ENCODE data around the gene SFMBT1. TPM values are rescaled to one million over a fixed set of nuclear protein-coding genes. Genes with fewer than 3 reads are reported as not detected.

The SFMBT1 gene
- total RNA-seq, 4 donors from 2014 or later = 21.3 to 31.6 (median 21.5) TPM

- no peak for TF ChIP-seq CTCF (IDR thresholded peaks at IDR 0.05)
- TF ChIP-seq POLR2AphosphoS5 (IDR thresholded peaks at IDR 0.05) = no peak
- no peak for TF ChIP-seq EP300 (IDR thresholded peaks at IDR 0.05)
- TF ChIP-seq POLR2A (IDR thresholded peaks at IDR 0.05) = no peak
- Histone ChIP-seq H3K27ac (no peak overlapping the region), H3K27me3 (no peaks in the 10 kb centered on the region), H3K9me3 (no peaks in the 10 kb centered on the region), H3K36me3 (peaks cover 0 to 49% of the 10 kb centered on the region in 2 donors), H3K4me1 (peaks cover 0 to 9% (median 0%) of the 10 kb centered on the region in 3 donors), H3K4me3 (no peak overlapping the region)
- 96 to 97% methylated on average over 3 of the region's 3 CpGs for WGBS, 2 donors (ENCODE audit: low coverage in 1 of 2)
- ATAC-seq = no peak
Observed at GRCh38 chr3:52930748-52931147, 115.1 kb downstream of the SFMBT1 start.

DNA sequence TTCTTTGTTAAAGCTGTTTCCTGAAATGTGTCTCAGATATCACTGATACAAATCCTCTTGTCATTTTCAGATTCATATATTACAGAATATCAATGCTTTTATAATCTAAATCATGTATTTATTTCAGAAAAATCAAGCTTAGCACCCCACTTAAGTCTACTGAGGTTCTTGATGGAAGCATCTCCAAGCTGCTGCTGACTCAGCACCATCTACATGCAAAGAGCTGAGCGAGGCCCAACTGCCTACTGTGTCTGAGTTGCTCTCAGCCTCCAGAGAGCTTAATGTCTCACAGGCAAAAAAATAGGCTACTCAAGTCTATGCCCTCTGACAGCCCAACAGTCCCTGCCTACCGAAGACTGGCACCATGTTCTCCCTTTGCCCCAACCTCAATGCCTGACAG lies 119.3 kb downstream of the SFMBT1 start:
- WGBS, 2 donors (ENCODE audit: low coverage in 1 of 2) = 88 to 100% methylated on average over 2 of the region's 2 CpGs
- no peaks in the 10 kb centered on the region for H3K9me3 ChIP-seq
- no peaks in the 10 kb centered on the region for H3K27me3 ChIP-seq
- TF ChIP-seq EP300 (IDR thresholded peaks at IDR 0.05) (no peak), CTCF (IDR thresholded peaks at IDR 0.05) (no peak), POLR2A (IDR thresholded peaks at IDR 0.05) (no peak), POLR2AphosphoS5 (IDR thresholded peaks at IDR 0.05) (no peak)
- peaks cover 0 to 82% of the 10 kb centered on the region in 2 donors for H3K36me3 ChIP-seq
- no peak overlapping the region for H3K27ac ChIP-seq
- no peak overlapping the region for H3K4me3 ChIP-seq
- H3K4me1 ChIP-seq = no peaks in the 10 kb centered on the region
- no peak for ATAC-seq

GRCh38 chr3:52925405-52926313 lies 120.2 kb downstream of the SFMBT1 start:
- Histone ChIP-seq H3K4me1 (no peaks in the 10 kb centered on the region), H3K27ac (no peak overlapping the region), H3K36me3 (peaks cover 3 to 84% of the 10 kb centered on the region in 2 donors), H3K4me3 (no peak overlapping the region), H3K27me3 (no peaks in the 10 kb centered on the region), H3K9me3 (no peaks in the 10 kb centered on the region)
- WGBS, 2 donors (ENCODE audit: low coverage in 1 of 2) = 44 to 85% methylated on average over 3 to 5 of the region's 6 CpGs
- ATAC-seq = no peak
- TF ChIP-seq POLR2AphosphoS5 (IDR thresholded peaks at IDR 0.05) (no peak), CTCF (IDR thresholded peaks at IDR 0.05) (no peak), EP300 (IDR thresholded peaks at IDR 0.05) (no peak), POLR2A (IDR thresholded peaks at IDR 0.05) (no peak)

- Histone ChIP-seq H3K9me3 (no peaks in the 10 kb centered on the region), H3K4me3 (no peak overlapping the region), H3K27me3 (no peaks in the 10 kb centered on the region), H3K27ac (no peak overlapping the region), H3K36me3 (peaks cover 3 to 85% of the 10 kb centered on the region in 2 donors), H3K4me1 (no peaks in the 10 kb centered on the region)
- TF ChIP-seq EP300 (IDR thresholded peaks at IDR 0.05) (no peak), CTCF (IDR thresholded peaks at IDR 0.05) (no peak), POLR2AphosphoS5 (IDR thresholded peaks at IDR 0.05) (no peak), POLR2A (IDR thresholded peaks at IDR 0.05) (no peak)
- 86 to 94% methylated on average over 1 to 2 of the region's 2 CpGs for WGBS, 2 donors (ENCODE audit: low coverage in 1 of 2)
- ATAC-seq = no peak
Observed at GRCh38 chr3:52923963-52924362, 121.9 kb downstream of the SFMBT1 start.

GRCh38 chr3:52920841-52921240 lies 125.0 kb downstream of the SFMBT1 start:
- no peak for ATAC-seq
- Histone ChIP-seq H3K4me1 (no peaks in the 10 kb centered on the region), H3K27ac (no peak overlapping the region), H3K36me3 (peaks cover 3 to 87% of the 10 kb centered on the region in 2 donors), H3K4me3 (no peak overlapping the region), H3K9me3 (no peaks in the 10 kb centered on the region), H3K27me3 (no peaks in the 10 kb centered on the region)
- no peak for TF ChIP-seq EP300 (IDR thresholded peaks at IDR 0.05)
- TF ChIP-seq POLR2A (IDR thresholded peaks at IDR 0.05) = no peak
- 86 to 88% methylated on average over 2 of the region's 2 CpGs for WGBS, 2 donors (ENCODE audit: low coverage in 1 of 2)
